ENCODE data around the gene STK4. TPM values are rescaled to one million over a fixed set of nuclear protein-coding genes. Genes with fewer than 3 reads are reported as not detected.

Gene STK4
- total RNA-seq, 2 experiments from 2014 or later = 265 to 277 TPM

DNA sequence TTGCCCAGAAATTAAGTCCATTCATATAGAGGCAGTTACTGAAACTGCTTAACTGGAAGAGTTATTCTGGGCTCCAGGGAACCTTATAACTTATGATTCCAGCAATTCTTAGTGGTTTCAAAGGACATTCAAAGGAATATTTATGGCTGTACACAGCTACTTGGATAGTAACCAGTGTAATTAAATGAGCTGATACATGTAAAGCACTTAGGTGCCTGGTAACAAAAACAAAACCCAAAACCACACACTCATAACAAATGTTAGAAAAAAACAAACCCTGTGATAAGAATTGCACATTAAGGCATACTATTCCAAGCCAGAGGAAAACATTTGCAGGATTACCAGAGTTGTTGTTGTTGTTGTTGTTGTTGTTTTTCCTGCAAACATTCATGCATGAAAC is 51.5 kb downstream of the STK4 start:
- Mint-ChIP-seq H3K4me1 (ENCODE audit: low read depth) (peaks cover 78% of the 10 kb centered on the region), H3K4me3 (no peak overlapping the region), H3K27ac (peak overlapping the region; percentile 48), H3K27me3 (no peaks in the 10 kb centered on the region), H3K36me3 (ENCODE audit: low read depth) (peaks cover 91% of the 10 kb centered on the region), H3K9me3 (no peaks in the 10 kb centered on the region)
- H3K27me3 ChIP-seq (ENCODE audit: control insufficient read depth in 1 of 2, insufficient read depth in 2 of 2, low read length in 2 of 2) = no peaks in the 10 kb centered on the region
- DNase-seq (no peak), ATAC-seq (ENCODE audit: poor library complexity) (no peak)
- H3K27ac ChIP-seq (ENCODE audit: low read depth in 1 of 2, low read length in 2 of 2) = no peak overlapping the region
- POLR2A ChIA-PET = interaction anchor here (0.6 kb wide), 1 partner anchor 30 kb away, joined by 3 read pairs; no protein-coding TSS in a partner anchor
- H3K4me1 ChIP-seq (ENCODE audit: insufficient read depth, low read length) = peaks cover 7% of the 10 kb centered on the region
- TF ChIP-seq, protein P1, sequence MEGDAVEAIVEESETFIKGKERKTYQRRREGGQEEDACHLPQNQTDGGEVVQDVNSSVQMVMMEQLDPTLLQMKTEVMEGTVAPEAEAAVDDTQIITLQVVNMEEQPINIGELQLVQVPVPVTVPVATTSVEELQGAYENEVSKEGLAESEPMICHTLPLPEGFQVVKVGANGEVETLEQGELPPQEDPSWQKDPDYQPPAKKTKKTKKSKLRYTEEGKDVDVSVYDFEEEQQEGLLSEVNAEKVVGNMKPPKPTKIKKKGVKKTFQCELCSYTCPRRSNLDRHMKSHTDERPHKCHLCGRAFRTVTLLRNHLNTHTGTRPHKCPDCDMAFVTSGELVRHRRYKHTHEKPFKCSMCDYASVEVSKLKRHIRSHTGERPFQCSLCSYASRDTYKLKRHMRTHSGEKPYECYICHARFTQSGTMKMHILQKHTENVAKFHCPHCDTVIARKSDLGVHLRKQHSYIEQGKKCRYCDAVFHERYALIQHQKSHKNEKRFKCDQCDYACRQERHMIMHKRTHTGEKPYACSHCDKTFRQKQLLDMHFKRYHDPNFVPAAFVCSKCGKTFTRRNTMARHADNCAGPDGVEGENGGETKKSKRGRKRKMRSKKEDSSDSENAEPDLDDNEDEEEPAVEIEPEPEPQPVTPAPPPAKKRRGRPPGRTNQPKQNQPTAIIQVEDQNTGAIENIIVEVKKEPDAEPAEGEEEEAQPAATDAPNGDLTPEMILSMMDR (IDR thresholded peaks at IDR 0.05) = no peak
- H3K4me3 ChIP-seq (ENCODE audit: low read length) = no peak overlapping the region
- H3K36me3 ChIP-seq (ENCODE audit: insufficient read depth, low read length) = peaks cover 89% of the 10 kb centered on the region
- no peaks in the 10 kb centered on the region for H3K9me3 ChIP-seq (ENCODE audit: control insufficient read depth in 1 of 2, insufficient read depth in 1 of 2, low read length in 2 of 2)
- intact Hi-C loops (cut with DNase I, micrococcal nuclease) = no loop called here
- CTCF ChIA-PET = no interaction called here

DNA sequence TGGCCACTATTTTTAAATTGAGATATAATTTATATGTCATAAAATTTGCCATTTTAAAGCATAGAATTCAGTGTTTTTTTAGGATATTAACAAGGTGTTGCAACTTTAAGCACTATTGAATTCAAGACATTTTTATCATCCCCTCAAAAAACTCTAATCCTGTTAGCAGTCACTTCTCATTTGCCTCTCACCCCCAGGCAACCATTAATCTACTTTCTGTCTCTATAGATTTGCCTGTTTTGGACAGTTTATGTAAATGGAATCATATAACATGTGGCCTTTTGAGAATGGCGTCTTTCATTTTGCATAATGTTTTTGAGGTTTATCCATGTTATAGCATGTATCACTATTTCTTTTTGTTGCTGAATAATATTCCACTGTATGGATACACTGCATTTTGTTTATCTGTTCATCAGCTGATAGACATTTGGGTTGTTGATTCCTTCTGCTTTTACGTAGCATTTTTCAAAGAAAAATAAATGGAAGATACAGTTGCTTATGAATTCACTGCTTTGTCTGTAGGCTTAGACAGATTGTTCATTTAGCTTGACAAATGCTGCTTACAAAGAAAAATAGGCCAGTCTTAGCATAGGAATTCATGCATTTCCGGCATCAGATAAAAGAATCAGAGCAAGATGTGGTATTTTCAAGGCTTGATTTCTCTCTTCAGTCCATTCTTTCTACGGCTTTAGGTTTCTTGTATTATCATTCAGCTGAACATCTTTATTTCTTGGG is 52.9 kb downstream of the STK4 start:
- intact Hi-C loops (cut with DNase I, micrococcal nuclease) = no loop called here
- Mint-ChIP-seq H3K9me3 (no peaks in the 10 kb centered on the region), H3K27ac (peak overlapping the region; percentile 18), H3K4me3 (no peak overlapping the region), H3K36me3 (ENCODE audit: low read depth) (peaks cover 93% of the 10 kb centered on the region), H3K27me3 (no peaks in the 10 kb centered on the region), H3K4me1 (ENCODE audit: low read depth) (peaks cover 79% of the 10 kb centered on the region)
- no peaks in the 10 kb centered on the region for H3K9me3 ChIP-seq (ENCODE audit: control insufficient read depth in 1 of 2, insufficient read depth in 1 of 2, low read length in 2 of 2)
- H3K27ac ChIP-seq (ENCODE audit: low read depth in 1 of 2, low read length in 2 of 2) = no peak overlapping the region
- H3K4me1 ChIP-seq (ENCODE audit: insufficient read depth, low read length) = peaks cover 7% of the 10 kb centered on the region
- no peak overlapping the region for H3K4me3 ChIP-seq (ENCODE audit: low read length)
- H3K27me3 ChIP-seq (ENCODE audit: control insufficient read depth in 1 of 2, insufficient read depth in 2 of 2, low read length in 2 of 2) = no peaks in the 10 kb centered on the region
- DNase-seq (no peak), ATAC-seq (ENCODE audit: poor library complexity) (no peak)
- TF ChIP-seq, protein P1 (IDR thresholded peaks at IDR 0.05) = no peak
- H3K36me3 ChIP-seq (ENCODE audit: insufficient read depth, low read length) = peaks cover 91% of the 10 kb centered on the region
- CTCF ChIA-PET = interaction anchor here (1.8 to 3.0 kb wide), 3 partner anchors 8 to 25 kb away, joined by 6 to 10 read pairs (median 8); no protein-coding TSS in a partner anchor
- POLR2A ChIA-PET = interaction anchor here (0.7 to 1.6 kb wide), 4 partner anchors 10 to 59 kb away, joined by 3 to 7 read pairs (median 3); partner anchors contain the start of gene TOMM34

DNA sequence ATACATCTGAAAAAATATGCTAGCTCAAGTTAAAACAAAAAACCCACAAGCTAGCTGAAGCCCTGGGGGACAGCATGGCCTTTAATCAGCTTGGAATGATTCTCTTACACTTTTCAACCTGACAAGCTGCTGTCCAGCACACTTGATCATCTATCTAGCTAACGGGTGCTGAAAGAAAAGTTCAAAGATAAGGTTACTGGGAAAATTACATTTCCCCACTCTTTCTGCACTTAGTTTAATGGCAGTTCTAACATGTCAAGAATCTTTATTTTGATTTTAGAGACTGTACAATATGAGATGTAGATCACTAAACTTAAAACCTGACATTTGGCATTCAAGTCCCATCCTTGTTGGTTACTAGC is 53.4 kb downstream of the STK4 start:
- Histone ChIP-seq H3K27ac (ENCODE audit: low read depth in 1 of 2, low read length in 2 of 2) (no peak overlapping the region), H3K36me3 (ENCODE audit: insufficient read depth, low read length) (peaks cover 91% of the 10 kb centered on the region), H3K27me3 (ENCODE audit: control insufficient read depth in 1 of 2, insufficient read depth in 2 of 2, low read length in 2 of 2) (no peaks in the 10 kb centered on the region), H3K9me3 (ENCODE audit: control insufficient read depth in 1 of 2, insufficient read depth in 1 of 2, low read length in 2 of 2) (no peaks in the 10 kb centered on the region), H3K4me1 (ENCODE audit: insufficient read depth, low read length) (peaks cover 7% of the 10 kb centered on the region), H3K4me3 (ENCODE audit: low read length) (no peak overlapping the region)
- DNase-seq = no peak
- TF ChIP-seq, protein P1 (IDR thresholded peaks at IDR 0.05) = no peak
- ChIA-PET POLR2A (interaction anchor here (0.7 to 1.6 kb wide), 4 partner anchors 9 to 60 kb away, joined by 3 to 7 read pairs (median 3); partner anchors contain the start of gene TOMM34), CTCF (interaction anchor here (1.8 to 3.0 kb wide), 3 partner anchors 9 to 24 kb away, joined by 6 to 10 read pairs (median 8); no protein-coding TSS in a partner anchor)
- ATAC-seq (ENCODE audit: poor library complexity) = no peak
- H3K27ac Mint-ChIP-seq = peak overlapping the region; percentile 18
- H3K4me3 Mint-ChIP-seq = no peak overlapping the region
- no peaks in the 10 kb centered on the region for H3K9me3 Mint-ChIP-seq
- peaks cover 95% of the 10 kb centered on the region for H3K36me3 Mint-ChIP-seq (ENCODE audit: low read depth)
- H3K4me1 Mint-ChIP-seq (ENCODE audit: low read depth) = peaks cover 82% of the 10 kb centered on the region
- intact Hi-C loops (cut with DNase I, micrococcal nuclease) = no loop called here
- no peaks in the 10 kb centered on the region for H3K27me3 Mint-ChIP-seq

Measured in CD4-positive, alpha-beta T cell (primary cell).